Subcutaneous abdominal adipose tissue (tissue), 5 donors: Measurements from ENCODE around the gene SLC24A4.

Experiments
- H3K27ac ChIP-seq: one replicate; pipeline ENCODE4 v1.7.0; 2013; ENCODE audit warnings: low read depth, mild to moderate bottlenecking, inconsistent platforms, low read length, moderate library complexity
- H3K27me3 ChIP-seq, 5 donors: one replicate each; pipeline ENCODE4 v1.7.0; 2013; ENCODE audit warnings: low read length in 5 of 5, inconsistent platforms in 1 of 5; ENCODE audit not compliant: control insufficient read depth in 5 of 5, insufficient read depth in 4 of 5
- H3K36me3 ChIP-seq, 5 donors: one replicate each; pipeline ENCODE4 v1.7.0; 2013; ENCODE audit warnings: low read length in 5 of 5; ENCODE audit not compliant: control insufficient read depth in 5 of 5, insufficient read depth in 5 of 5
- H3K4me1 ChIP-seq, 5 donors: one replicate each; pipeline ENCODE4 v1.7.0; 2013; ENCODE audit warnings: low read length in 5 of 5, mild to moderate bottlenecking in 3 of 5, moderate library complexity in 1 of 5; ENCODE audit not compliant: control insufficient read depth in 5 of 5, insufficient read depth in 5 of 5
- H3K4me3 ChIP-seq, 5 donors: one replicate each; pipeline ENCODE4 v1.7.0; 2013; ENCODE audit warnings: low read length in 5 of 5, low read depth in 1 of 5
- H3K9ac ChIP-seq, 5 donors: one replicate each; pipeline ENCODE4 v1.7.0; 2013; ENCODE audit warnings: low read length in 5 of 5, mild to moderate bottlenecking in 4 of 5, moderate library complexity in 3 of 5
- H3K9me3 ChIP-seq, 5 donors: one replicate each; pipeline ENCODE4 v1.7.0; 2013; ENCODE audit warnings: low read length in 5 of 5; ENCODE audit not compliant: control insufficient read depth in 5 of 5
- donor health status: healthy.
- donor health status: healthy.
- donor health status: healthy.
- donor health status: healthy.
- donor health status: healthy.

SLC24A4 gene

GRCh38 chr14:92497391-92497790 lies 174.4 kb downstream of the SLC24A4 start:
- Histone ChIP-seq H3K27me3 (peaks cover 0 to 4% (median 0%) of the 10 kb centered on the region in 5 donors), H3K4me3 (no peak overlapping the region), H3K9ac (no peak overlapping the region), H3K9me3 (no peaks in the 10 kb centered on the region), H3K4me1 (peaks cover 0 to 13% (median 7%) of the 10 kb centered on the region in 5 donors), H3K27ac (no peak overlapping the region), H3K36me3 (no peaks in the 10 kb centered on the region)

- H3K27ac ChIP-seq = no peak overlapping the region
- peaks cover 0 to 4% (median 0%) of the 10 kb centered on the region in 5 donors for H3K27me3 ChIP-seq
- H3K36me3 ChIP-seq = no peaks in the 10 kb centered on the region
- H3K4me1 ChIP-seq = peaks cover 3 to 13% (median 6%) of the 10 kb centered on the region in 5 donors
- H3K9me3 ChIP-seq = no peaks in the 10 kb centered on the region
- H3K4me3 ChIP-seq = no peak overlapping the region
- H3K9ac ChIP-seq = no peak overlapping the region
Observed at GRCh38 chr14:92499234-92499633, 176.3 kb downstream of the SLC24A4 start.

- no peak overlapping the region for H3K9ac ChIP-seq
- H3K27ac ChIP-seq = no peak overlapping the region
- H3K27me3 ChIP-seq = peaks cover 0 to 4% (median 0%) of the 10 kb centered on the region in 5 donors
- H3K4me3 ChIP-seq = no peak overlapping the region
- peaks cover 3 to 11% (median 6%) of the 10 kb centered on the region in 5 donors for H3K4me1 ChIP-seq
- no peaks in the 10 kb centered on the region for H3K9me3 ChIP-seq
- no peaks in the 10 kb centered on the region for H3K36me3 ChIP-seq
Observed at GRCh38 chr14:92500491-92500941, 177.6 kb downstream of the SLC24A4 start.

- no peak overlapping the region for H3K27ac ChIP-seq
- no peak overlapping the region for H3K4me3 ChIP-seq
- H3K27me3 ChIP-seq = peaks cover 0 to 4% (median 0%) of the 10 kb centered on the region in 5 donors
- H3K9ac ChIP-seq = no peak overlapping the region
- no peaks in the 10 kb centered on the region for H3K36me3 ChIP-seq
- no peaks in the 10 kb centered on the region for H3K9me3 ChIP-seq
- peaks cover 3 to 16% (median 7%) of the 10 kb centered on the region in 5 donors for H3K4me1 ChIP-seq
Observed at GRCh38 chr14:92501891-92502351, 179.0 kb downstream of the SLC24A4 start.

GRCh38 chr14:92502541-92503286 lies 179.7 kb downstream of the SLC24A4 start:
- Histone ChIP-seq H3K9me3 (no peaks in the 10 kb centered on the region), H3K27me3 (peaks cover 0 to 2% (median 0%) of the 10 kb centered on the region in 5 donors), H3K4me3 (no peak overlapping the region), H3K4me1 (peaks cover 3 to 17% (median 13%) of the 10 kb centered on the region in 5 donors), H3K9ac (no peak overlapping the region), H3K36me3 (no peaks in the 10 kb centered on the region), H3K27ac (no peak overlapping the region)

- no peak overlapping the region for H3K4me3 ChIP-seq
- H3K9me3 ChIP-seq = no peaks in the 10 kb centered on the region
- peaks cover 3 to 17% (median 13%) of the 10 kb centered on the region in 5 donors for H3K4me1 ChIP-seq
- no peaks in the 10 kb centered on the region for H3K36me3 ChIP-seq
- peaks cover 0 to 2% (median 0%) of the 10 kb centered on the region in 5 donors for H3K27me3 ChIP-seq
- H3K9ac ChIP-seq = no peak overlapping the region
- no peak overlapping the region for H3K27ac ChIP-seq
Observed at GRCh38 chr14:92503756-92504491, 181.0 kb downstream of the SLC24A4 start.

- Histone ChIP-seq H3K27me3 (no peaks in the 10 kb centered on the region), H3K4me3 (no peak overlapping the region), H3K4me1 (peaks cover 3 to 17% (median 13%) of the 10 kb centered on the region in 5 donors), H3K27ac (no peak overlapping the region), H3K9ac (no peak overlapping the region), H3K36me3 (no peaks in the 10 kb centered on the region), H3K9me3 (no peaks in the 10 kb centered on the region)
Observed at GRCh38 chr14:92505826-92506225, 182.9 kb downstream of the SLC24A4 start.

GRCh38 chr14:92506231-92506630 lies 183.3 kb downstream of the SLC24A4 start:
- Histone ChIP-seq H3K4me3 (no peak overlapping the region), H3K27ac (no peak overlapping the region), H3K9ac (no peak overlapping the region), H3K36me3 (no peaks in the 10 kb centered on the region), H3K9me3 (no peaks in the 10 kb centered on the region), H3K4me1 (peaks cover 3 to 18% (median 17%) of the 10 kb centered on the region in 5 donors), H3K27me3 (no peaks in the 10 kb centered on the region)

GRCh38 chr14:92507174-92507768 lies 184.3 kb downstream of the SLC24A4 start:
- Histone ChIP-seq H3K9me3 (no peaks in the 10 kb centered on the region), H3K4me1 (peaks cover 3 to 26% (median 17%) of the 10 kb centered on the region in 5 donors), H3K27ac (no peak overlapping the region), H3K4me3 (no peak overlapping the region), H3K9ac (no peak overlapping the region), H3K27me3 (no peaks in the 10 kb centered on the region), H3K36me3 (no peaks in the 10 kb centered on the region)
